ENCODE measurements around the gene PTPN14. TPM values are rescaled to one million over a fixed set of nuclear protein-coding genes. Genes with fewer than 3 reads are reported as not detected.

The PTPN14 gene
- total RNA-seq, 1 experiment from 2014 or later, result 209 TPM

DNA sequence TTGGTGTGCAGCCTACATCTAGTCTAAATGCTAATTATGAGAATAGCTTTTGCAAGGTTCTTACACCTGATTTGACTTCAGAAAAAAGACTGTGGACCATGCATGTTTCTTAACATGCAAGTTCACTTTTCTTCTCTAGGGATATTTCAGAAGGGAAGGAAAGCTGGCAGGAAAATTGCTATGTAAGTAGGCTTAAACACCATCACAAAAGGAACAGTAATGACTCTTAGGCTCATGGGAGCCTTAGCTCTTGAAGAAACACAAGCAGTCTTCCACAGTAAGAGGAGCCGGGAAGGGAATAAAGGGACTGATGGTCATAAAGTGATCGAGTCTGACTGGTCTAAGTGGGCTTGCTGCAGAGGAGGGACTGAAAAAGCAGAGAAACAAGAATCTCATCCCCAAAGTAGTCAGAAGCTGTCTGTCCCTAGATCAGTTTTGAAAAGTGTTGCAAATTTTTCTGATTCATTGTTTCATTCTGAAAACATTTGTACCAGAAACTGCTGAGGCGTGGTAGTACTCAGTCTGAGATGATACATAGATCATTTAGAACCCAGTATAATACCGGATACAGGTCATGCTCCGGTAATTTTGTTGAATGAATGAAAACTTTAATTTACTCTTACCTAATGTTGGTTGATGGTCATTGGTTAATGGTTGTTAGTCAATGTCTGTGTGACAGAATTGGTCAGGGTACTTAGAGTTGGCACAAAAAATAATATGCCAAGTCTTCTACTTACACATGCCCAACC, 229.5 kb downstream of the PTPN14 start:
- H3K4me1 ChIP-seq (ENCODE audit: control insufficient read depth, insufficient read depth, low read length), result no peaks in the 10 kb centered on the region
- POLR2A ChIA-PET, result no interaction called here
- intact Hi-C loops (cut with micrococcal nuclease; ENCODE audit: unreplicated experiment), result no loop called here
- H3K27ac ChIP-seq (ENCODE audit: low read length), result no peak overlapping the region
- no peaks in the 10 kb centered on the region for H3K36me3 ChIP-seq (ENCODE audit: control insufficient read depth, insufficient read depth, low read length)
- no TSS peak for BruUV-seq (replicated peaks)
- no peak overlapping the region for H3K4me3 ChIP-seq (ENCODE audit: low read depth in 2 of 2, low read length in 2 of 2)
- DNase-seq (ENCODE audit: low read depth, low spot score) (no peak), ATAC-seq (no peak)
- no peaks in the 10 kb centered on the region for H3K9me3 ChIP-seq (ENCODE audit: control insufficient read depth, insufficient read depth, low read depth, low read length)
- TF ChIP-seq, protein P1, sequence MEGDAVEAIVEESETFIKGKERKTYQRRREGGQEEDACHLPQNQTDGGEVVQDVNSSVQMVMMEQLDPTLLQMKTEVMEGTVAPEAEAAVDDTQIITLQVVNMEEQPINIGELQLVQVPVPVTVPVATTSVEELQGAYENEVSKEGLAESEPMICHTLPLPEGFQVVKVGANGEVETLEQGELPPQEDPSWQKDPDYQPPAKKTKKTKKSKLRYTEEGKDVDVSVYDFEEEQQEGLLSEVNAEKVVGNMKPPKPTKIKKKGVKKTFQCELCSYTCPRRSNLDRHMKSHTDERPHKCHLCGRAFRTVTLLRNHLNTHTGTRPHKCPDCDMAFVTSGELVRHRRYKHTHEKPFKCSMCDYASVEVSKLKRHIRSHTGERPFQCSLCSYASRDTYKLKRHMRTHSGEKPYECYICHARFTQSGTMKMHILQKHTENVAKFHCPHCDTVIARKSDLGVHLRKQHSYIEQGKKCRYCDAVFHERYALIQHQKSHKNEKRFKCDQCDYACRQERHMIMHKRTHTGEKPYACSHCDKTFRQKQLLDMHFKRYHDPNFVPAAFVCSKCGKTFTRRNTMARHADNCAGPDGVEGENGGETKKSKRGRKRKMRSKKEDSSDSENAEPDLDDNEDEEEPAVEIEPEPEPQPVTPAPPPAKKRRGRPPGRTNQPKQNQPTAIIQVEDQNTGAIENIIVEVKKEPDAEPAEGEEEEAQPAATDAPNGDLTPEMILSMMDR (IDR thresholded peaks at IDR 0.05), result no peak
- TF ChIP-seq, protein P2, sequence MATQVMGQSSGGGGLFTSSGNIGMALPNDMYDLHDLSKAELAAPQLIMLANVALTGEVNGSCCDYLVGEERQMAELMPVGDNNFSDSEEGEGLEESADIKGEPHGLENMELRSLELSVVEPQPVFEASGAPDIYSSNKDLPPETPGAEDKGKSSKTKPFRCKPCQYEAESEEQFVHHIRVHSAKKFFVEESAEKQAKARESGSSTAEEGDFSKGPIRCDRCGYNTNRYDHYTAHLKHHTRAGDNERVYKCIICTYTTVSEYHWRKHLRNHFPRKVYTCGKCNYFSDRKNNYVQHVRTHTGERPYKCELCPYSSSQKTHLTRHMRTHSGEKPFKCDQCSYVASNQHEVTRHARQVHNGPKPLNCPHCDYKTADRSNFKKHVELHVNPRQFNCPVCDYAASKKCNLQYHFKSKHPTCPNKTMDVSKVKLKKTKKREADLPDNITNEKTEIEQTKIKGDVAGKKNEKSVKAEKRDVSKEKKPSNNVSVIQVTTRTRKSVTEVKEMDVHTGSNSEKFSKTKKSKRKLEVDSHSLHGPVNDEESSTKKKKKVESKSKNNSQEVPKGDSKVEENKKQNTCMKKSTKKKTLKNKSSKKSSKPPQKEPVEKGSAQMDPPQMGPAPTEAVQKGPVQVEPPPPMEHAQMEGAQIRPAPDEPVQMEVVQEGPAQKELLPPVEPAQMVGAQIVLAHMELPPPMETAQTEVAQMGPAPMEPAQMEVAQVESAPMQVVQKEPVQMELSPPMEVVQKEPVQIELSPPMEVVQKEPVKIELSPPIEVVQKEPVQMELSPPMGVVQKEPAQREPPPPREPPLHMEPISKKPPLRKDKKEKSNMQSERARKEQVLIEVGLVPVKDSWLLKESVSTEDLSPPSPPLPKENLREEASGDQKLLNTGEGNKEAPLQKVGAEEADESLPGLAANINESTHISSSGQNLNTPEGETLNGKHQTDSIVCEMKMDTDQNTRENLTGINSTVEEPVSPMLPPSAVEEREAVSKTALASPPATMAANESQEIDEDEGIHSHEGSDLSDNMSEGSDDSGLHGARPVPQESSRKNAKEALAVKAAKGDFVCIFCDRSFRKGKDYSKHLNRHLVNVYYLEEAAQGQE (IDR thresholded peaks at IDR 0.05; ENCODE audit: insufficient read depth in 1 of 2, low read depth in 2 of 2, low read length in 1 of 2), result no peak
- TF ChIP-seq SIN3A (IDR thresholded peaks at IDR 0.05; ENCODE audit: borderline replicate concordance, insufficient read depth, low read depth, low read length) (no peak), POLR2AphosphoS5 (IDR thresholded peaks at IDR 0.05; ENCODE audit: low read depth, low read length) (no peak), TCF7L2 (IDR thresholded peaks at IDR 0.05; ENCODE audit: low read depth, low read length) (no peak)
- no peaks in the 10 kb centered on the region for H3K27me3 ChIP-seq (ENCODE audit: control insufficient read depth, insufficient read depth, low read length)
- in situ Hi-C loops (cut with HindIII; ENCODE audit: low pct_unique_long_range_greater_than_20kb, low sequenced_read_pairs), result no loop called here
- CTCF ChIA-PET, result interaction anchor here (0.7 kb wide), 1 partner anchor 108 kb away, joined by 3 read pairs; no protein-coding TSS in a partner anchor

DNA sequence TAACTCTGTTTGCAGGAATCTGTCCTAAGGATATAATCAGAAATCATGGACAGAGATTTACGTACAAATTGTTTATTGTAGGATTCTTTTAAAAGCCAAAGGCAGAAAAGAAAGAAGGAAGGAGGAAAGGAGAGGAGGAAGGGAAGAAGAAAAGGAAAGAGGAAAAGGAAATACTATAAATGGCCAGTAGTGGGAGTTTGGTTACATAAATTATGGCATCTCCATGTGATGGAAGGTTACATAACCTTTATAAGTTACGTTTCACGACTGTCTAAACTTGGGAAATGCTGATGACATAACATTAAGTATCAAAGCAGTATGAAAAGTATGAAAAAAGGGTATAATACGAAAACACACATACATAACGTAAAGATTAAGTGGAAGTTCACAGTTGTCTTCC, 231.5 kb downstream of the PTPN14 start:
- ATAC-seq (no peak), DNase-seq (ENCODE audit: low read depth, low spot score) (no peak)
- no peaks in the 10 kb centered on the region for H3K36me3 ChIP-seq (ENCODE audit: control insufficient read depth, insufficient read depth, low read length)
- BruUV-seq (replicated peaks), result no TSS peak
- TF ChIP-seq, protein P2 (IDR thresholded peaks at IDR 0.05; ENCODE audit: insufficient read depth in 1 of 2, low read depth in 2 of 2, low read length in 1 of 2), result no peak
- TF ChIP-seq, protein P1 (IDR thresholded peaks at IDR 0.05), result peak; percentile 40; the same call in 1 of the 2 replicates
- ChIA-PET CTCF (no interaction called here), POLR2A (no interaction called here)
- no peaks in the 10 kb centered on the region for H3K9me3 ChIP-seq (ENCODE audit: control insufficient read depth, insufficient read depth, low read depth, low read length)
- no peaks in the 10 kb centered on the region for H3K27me3 ChIP-seq (ENCODE audit: control insufficient read depth, insufficient read depth, low read length)
- in situ Hi-C loops (cut with HindIII; ENCODE audit: low pct_unique_long_range_greater_than_20kb, low sequenced_read_pairs) (no loop called here), intact Hi-C loops (cut with micrococcal nuclease; ENCODE audit: unreplicated experiment) (no loop called here)
- no peaks in the 10 kb centered on the region for H3K4me1 ChIP-seq (ENCODE audit: control insufficient read depth, insufficient read depth, low read length)
- H3K27ac ChIP-seq (ENCODE audit: low read length), result no peak overlapping the region
- no peak overlapping the region for H3K4me3 ChIP-seq (ENCODE audit: low read depth in 2 of 2, low read length in 2 of 2)

All from Panc1 (cell line).